ENCODE data around the gene PRDM2. TPM values are rescaled to one million over a fixed set of nuclear protein-coding genes. Genes with fewer than 3 reads are reported as not detected.

Gene PRDM2
- total RNA-seq, 3 donors from 2014 or later: 34.7 to 56.1 (median 39.8) TPM

DNA sequence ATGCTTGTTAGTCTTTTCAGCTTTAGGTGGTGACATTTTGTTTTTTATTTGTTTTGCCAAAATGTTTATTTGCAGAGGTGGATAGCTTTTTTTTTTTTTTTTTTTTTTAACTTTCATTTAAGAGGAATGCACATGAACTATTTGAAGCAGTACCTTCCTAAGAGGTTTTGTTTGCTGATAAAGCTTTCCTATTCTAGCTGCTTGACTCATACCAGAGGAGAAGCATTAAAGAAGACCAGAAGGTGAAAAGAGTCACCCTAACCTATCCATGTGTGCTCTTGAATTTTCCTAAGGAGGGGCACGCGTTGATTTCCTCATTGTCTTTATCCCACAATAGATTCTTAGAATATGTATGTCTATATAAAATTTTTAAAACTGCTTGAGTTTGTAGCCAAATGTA is 57.7 kb downstream of the PRDM2 start:
- no peaks in the 10 kb centered on the region for H3K36me3 ChIP-seq (ENCODE audit: low read depth)
- TF ChIP-seq, protein P1, sequence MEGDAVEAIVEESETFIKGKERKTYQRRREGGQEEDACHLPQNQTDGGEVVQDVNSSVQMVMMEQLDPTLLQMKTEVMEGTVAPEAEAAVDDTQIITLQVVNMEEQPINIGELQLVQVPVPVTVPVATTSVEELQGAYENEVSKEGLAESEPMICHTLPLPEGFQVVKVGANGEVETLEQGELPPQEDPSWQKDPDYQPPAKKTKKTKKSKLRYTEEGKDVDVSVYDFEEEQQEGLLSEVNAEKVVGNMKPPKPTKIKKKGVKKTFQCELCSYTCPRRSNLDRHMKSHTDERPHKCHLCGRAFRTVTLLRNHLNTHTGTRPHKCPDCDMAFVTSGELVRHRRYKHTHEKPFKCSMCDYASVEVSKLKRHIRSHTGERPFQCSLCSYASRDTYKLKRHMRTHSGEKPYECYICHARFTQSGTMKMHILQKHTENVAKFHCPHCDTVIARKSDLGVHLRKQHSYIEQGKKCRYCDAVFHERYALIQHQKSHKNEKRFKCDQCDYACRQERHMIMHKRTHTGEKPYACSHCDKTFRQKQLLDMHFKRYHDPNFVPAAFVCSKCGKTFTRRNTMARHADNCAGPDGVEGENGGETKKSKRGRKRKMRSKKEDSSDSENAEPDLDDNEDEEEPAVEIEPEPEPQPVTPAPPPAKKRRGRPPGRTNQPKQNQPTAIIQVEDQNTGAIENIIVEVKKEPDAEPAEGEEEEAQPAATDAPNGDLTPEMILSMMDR (IDR thresholded peaks at IDR 0.05): no peak
- H3K4me1 ChIP-seq (ENCODE audit: low read depth): peaks cover 10% of the 10 kb centered on the region
- no peak for DNase-seq
- no peaks in the 10 kb centered on the region for H3K9me3 ChIP-seq
- ATAC-seq: peak; percentile 25
- intact Hi-C loops (cut with DNase I, micrococcal nuclease): no loop called here
- H3K4me3 ChIP-seq: no peak overlapping the region

DNA sequence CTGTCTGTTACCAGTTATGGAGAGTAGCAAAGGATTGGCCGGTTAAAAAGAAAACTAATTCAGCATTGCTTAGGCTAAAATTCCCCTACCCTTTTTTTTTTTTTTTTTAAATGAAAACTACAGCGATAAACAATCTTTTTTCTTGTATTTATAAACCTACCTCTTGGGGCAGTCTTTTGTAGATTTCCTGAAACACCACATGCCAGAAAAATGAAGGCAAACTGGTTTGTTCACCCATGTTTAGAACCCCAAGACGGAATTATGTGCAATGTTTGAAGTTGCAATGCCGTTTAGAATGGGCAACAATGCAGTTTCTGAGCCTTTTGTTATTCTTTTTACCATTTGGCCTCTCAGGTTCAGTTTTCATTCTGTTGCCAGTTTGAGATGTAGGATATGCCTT is 59.1 kb downstream of the PRDM2 start:
- H3K9me3 ChIP-seq: no peaks in the 10 kb centered on the region
- TF ChIP-seq, protein P1 (IDR thresholded peaks at IDR 0.05): no peak
- no peaks in the 10 kb centered on the region for H3K36me3 ChIP-seq (ENCODE audit: low read depth)
- intact Hi-C loops (cut with DNase I, micrococcal nuclease): no loop called here
- DNase-seq (peak in 1 of 3 donors; percentile 21), ATAC-seq (peak; percentile 58)
- no peak overlapping the region for H3K4me3 ChIP-seq
- peaks cover 10% of the 10 kb centered on the region for H3K4me1 ChIP-seq (ENCODE audit: low read depth)

DNA sequence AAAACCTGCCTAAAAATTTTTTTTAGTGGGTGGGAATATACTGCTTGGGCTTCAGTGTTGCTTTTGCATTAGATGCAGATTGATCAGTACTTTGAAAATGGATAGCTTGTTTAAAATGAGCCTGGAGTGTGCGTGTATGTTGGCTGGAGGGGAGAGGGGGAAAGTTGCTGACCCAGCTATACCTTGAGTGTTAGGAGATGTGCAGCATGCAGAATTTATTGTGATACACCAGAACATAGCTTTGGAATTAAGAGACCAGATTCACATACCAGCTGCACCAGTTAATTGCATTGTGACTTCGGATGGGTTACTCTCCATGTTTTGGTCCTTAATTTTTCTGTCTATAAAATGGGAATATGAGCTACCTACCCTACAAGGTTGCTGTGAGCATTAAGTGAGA is 60.4 kb downstream of the PRDM2 start:
- Histone ChIP-seq H3K9me3 (no peaks in the 10 kb centered on the region), H3K4me1 (ENCODE audit: low read depth) (peaks cover 10% of the 10 kb centered on the region), H3K36me3 (ENCODE audit: low read depth) (no peaks in the 10 kb centered on the region), H3K4me3 (no peak overlapping the region)
- DNase-seq (no peak), ATAC-seq (no peak)
- intact Hi-C loops (cut with DNase I, micrococcal nuclease): no loop called here
- TF ChIP-seq, protein P1 (IDR thresholded peaks at IDR 0.05): no peak

DNA sequence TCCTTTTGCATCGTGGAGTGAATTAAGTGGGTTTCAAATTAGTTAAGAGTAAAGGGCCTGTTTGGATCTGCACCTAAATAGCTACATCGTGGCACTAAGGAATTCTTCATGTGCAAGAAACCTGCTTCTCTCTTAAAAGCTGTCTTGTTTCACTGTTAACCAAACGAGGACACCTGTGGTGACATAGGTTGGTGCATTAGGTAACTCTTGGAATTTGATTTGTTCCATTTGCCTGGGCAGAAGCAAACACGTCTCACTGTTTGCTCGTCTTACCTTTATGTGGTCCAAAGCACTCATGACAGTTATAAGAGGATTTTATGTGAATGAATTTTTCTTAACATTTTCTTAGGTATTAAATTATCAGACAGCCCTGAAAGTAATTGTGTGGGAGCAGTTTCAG is 60.9 kb downstream of the PRDM2 start:
- H3K4me1 ChIP-seq (ENCODE audit: low read depth): peaks cover 10% of the 10 kb centered on the region
- ATAC-seq (no peak), DNase-seq (no peak)
- no peaks in the 10 kb centered on the region for H3K36me3 ChIP-seq (ENCODE audit: low read depth)
- H3K9me3 ChIP-seq: no peaks in the 10 kb centered on the region
- TF ChIP-seq, protein P1 (IDR thresholded peaks at IDR 0.05): no peak
- no peak overlapping the region for H3K4me3 ChIP-seq
- intact Hi-C loops (cut with DNase I, micrococcal nuclease): no loop called here

DNA sequence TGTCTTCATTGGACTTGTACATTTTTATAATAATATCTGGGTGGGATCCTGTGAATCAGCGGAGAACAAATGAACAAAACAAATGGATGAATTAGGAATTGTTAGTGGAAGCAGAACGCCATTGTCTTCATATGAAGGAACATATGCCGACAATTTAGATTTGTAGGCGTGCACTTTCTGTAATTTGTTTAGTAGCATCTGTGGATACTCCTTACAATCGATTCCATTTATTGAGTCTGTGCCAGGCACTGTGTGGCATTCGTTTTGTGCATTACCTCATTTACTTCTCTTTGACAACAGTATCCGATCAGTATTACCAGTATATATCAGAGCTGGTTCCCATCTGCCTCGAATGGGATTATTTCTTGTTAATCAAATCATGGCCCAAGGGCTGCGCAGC is 61.9 kb downstream of the PRDM2 start:
- Histone ChIP-seq H3K4me3 (no peak overlapping the region), H3K36me3 (ENCODE audit: low read depth) (no peaks in the 10 kb centered on the region), H3K4me1 (ENCODE audit: low read depth) (peaks cover 12% of the 10 kb centered on the region), H3K9me3 (no peaks in the 10 kb centered on the region)
- no peak for ATAC-seq
- intact Hi-C loops (cut with DNase I, micrococcal nuclease): no loop called here
- TF ChIP-seq, protein P1 (IDR thresholded peaks at IDR 0.05): no peak
- no peak for DNase-seq

DNA sequence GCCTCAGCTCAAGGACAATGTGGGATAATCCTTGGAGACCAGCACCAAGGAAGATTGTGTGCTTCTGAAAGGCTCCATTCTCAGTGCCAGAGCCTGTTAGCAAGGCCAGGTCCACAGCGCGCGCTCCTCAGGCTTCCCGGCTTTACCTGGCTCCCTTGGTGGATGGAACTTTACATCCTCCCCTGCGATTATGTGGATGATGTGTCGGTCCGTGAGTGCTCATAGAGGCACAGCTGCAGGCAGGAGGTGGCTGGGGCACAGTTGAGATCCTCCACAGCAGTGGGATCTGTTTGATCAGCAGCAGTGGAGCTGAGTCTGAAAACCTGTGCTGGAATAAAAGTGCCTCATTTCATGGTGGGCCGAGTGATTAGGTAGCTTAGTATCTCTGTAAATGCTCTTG is 62.7 kb downstream of the PRDM2 start:
- Histone ChIP-seq H3K4me3 (no peak overlapping the region), H3K4me1 (ENCODE audit: low read depth) (peaks cover 13% of the 10 kb centered on the region), H3K9me3 (no peaks in the 10 kb centered on the region), H3K36me3 (ENCODE audit: low read depth) (no peaks in the 10 kb centered on the region)
- ATAC-seq (no peak), DNase-seq (no peak)
- intact Hi-C loops (cut with DNase I, micrococcal nuclease): no loop called here
- TF ChIP-seq, protein P1 (IDR thresholded peaks at IDR 0.05): no peak
